ENCODE data around the gene LRPAP1. TPM values are rescaled to one million over a fixed set of nuclear protein-coding genes. Genes with fewer than 3 reads are reported as not detected.
"Not testable (repeated sequence)": the region's sequence is repeated elsewhere in the genome, so short reads cannot be mapped to it uniquely, and the experiment has no call there.

The LRPAP1 gene
- total RNA-seq, 5 donors from 2014 or later (not counting 1 experiment from before 2014, with no cell fraction given) = 81.2 to 88.4 (median 81.9) TPM

- H3K9me3 ChIP-seq; H3K36me3 ChIP-seq (ENCODE audit: control insufficient read depth in 2 of 2, extremely low read depth in 1 of 2, insufficient read depth in 1 of 2, low read length in 1 of 2); H3K4me3 ChIP-seq (ENCODE audit: control insufficient read depth in 1 of 2, extremely low read depth in 1 of 2, low read length in 1 of 2); CTCF ChIA-PET; H3K9me3 Mint-ChIP-seq; H3K27ac ChIP-seq (ENCODE audit: low read length); H3K27ac Mint-ChIP-seq; H3K36me3 Mint-ChIP-seq; POLR2A ChIA-PET; DNase-seq; H3K4me1 Mint-ChIP-seq; H3K4me1 ChIP-seq (ENCODE audit: control insufficient read depth in 1 of 2, extremely low read depth in 1 of 2, insufficient read depth in 2 of 2, low read length in 2 of 2); H3K4me3 Mint-ChIP-seq; ATAC-seq (replicated peaks in 1 of 4): not testable (repeated sequence)
- WGBS (ENCODE audit: insufficient coverage) = 95% methylated on average over 4 of the region's 17 CpGs
- peaks cover 0 to 12% of the 10 kb centered on the region in 2 experiments for H3K27me3 ChIP-seq (replicated peaks in 1 of 2; ENCODE audit: control insufficient read depth in 2 of 2, extremely low read depth in 1 of 2, insufficient read depth in 2 of 2, low read length in 1 of 2)
- peaks cover 3 to 13% of the 10 kb centered on the region in 2 donors for H3K27me3 Mint-ChIP-seq
Measured at GRCh38 chr4:3556244-3556867, 24.1 kb upstream of the LRPAP1 start.

DNA sequence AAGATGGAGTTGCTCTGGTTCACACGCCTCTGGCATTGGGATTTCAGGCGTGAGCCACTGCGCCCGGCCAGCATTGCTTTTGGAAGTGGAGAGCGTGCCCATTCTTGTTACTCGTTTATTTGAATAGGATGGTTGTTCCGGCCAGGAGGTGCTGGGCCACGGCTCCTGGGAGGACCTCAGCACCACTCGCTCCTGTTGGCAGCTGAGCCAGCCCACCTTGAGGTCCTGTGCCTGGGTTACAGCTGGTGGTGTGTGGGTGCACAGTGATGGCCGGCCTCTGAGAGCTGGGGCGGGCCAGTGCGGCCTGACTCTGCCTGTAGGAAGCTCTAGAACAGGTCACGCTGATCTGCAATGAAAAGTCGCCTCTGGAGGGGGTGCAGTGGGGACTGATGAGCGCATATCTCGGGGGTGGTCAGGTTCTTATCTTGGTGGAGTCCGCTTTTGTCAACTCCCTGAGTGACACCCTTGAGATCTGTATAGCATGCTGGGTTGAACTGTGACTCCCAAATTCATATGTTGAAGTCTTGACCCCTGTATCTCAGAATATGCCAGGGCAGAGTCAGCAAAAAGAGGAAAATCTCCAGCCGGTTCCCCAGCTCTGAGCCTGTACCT is 23.3 kb upstream of the LRPAP1 start:
- H3K4me3 Mint-ChIP-seq; CTCF ChIA-PET; H3K9me3 Mint-ChIP-seq; H3K27ac ChIP-seq (ENCODE audit: low read length); H3K4me1 Mint-ChIP-seq; H3K36me3 ChIP-seq (ENCODE audit: control insufficient read depth in 2 of 2, extremely low read depth in 1 of 2, insufficient read depth in 1 of 2, low read length in 1 of 2); H3K4me1 ChIP-seq (ENCODE audit: control insufficient read depth in 1 of 2, extremely low read depth in 1 of 2, insufficient read depth in 2 of 2, low read length in 2 of 2); H3K36me3 Mint-ChIP-seq; H3K9me3 ChIP-seq; ATAC-seq (replicated peaks in 1 of 4); H3K27ac Mint-ChIP-seq; POLR2A ChIA-PET; H3K4me3 ChIP-seq (ENCODE audit: control insufficient read depth in 1 of 2, extremely low read depth in 1 of 2, low read length in 1 of 2): not testable (repeated sequence)
- peaks cover 0 to 12% of the 10 kb centered on the region in 2 experiments for H3K27me3 ChIP-seq (replicated peaks in 1 of 2; ENCODE audit: control insufficient read depth in 2 of 2, extremely low read depth in 1 of 2, insufficient read depth in 2 of 2, low read length in 1 of 2)
- peaks cover 3 to 13% of the 10 kb centered on the region in 2 donors for H3K27me3 Mint-ChIP-seq
- DNase-seq = peak in 1 of 35 experiments; percentile 7
- 78% methylated on average over 10 of the region's 18 CpGs for WGBS (ENCODE audit: insufficient coverage)

- H3K9me3 Mint-ChIP-seq; CTCF ChIA-PET; H3K9me3 ChIP-seq; H3K27me3 ChIP-seq (replicated peaks in 1 of 2; ENCODE audit: control insufficient read depth in 2 of 2, extremely low read depth in 1 of 2, insufficient read depth in 2 of 2, low read length in 1 of 2); H3K4me1 Mint-ChIP-seq; POLR2A ChIA-PET; H3K4me3 ChIP-seq (ENCODE audit: control insufficient read depth in 1 of 2, extremely low read depth in 1 of 2, low read length in 1 of 2); H3K36me3 ChIP-seq (ENCODE audit: control insufficient read depth in 2 of 2, extremely low read depth in 1 of 2, insufficient read depth in 1 of 2, low read length in 1 of 2); H3K27ac ChIP-seq (ENCODE audit: low read length); DNase-seq; H3K4me1 ChIP-seq (ENCODE audit: control insufficient read depth in 1 of 2, extremely low read depth in 1 of 2, insufficient read depth in 2 of 2, low read length in 2 of 2); ATAC-seq (replicated peaks in 1 of 4); H3K27me3 Mint-ChIP-seq; H3K4me3 Mint-ChIP-seq; H3K27ac Mint-ChIP-seq; H3K36me3 Mint-ChIP-seq: not testable (repeated sequence)
- WGBS (ENCODE audit: insufficient coverage) = no CpG with 5 or more reads among the region's 7 CpGs
Measured at GRCh38 chr4:3551366-3551765, 19.1 kb upstream of the LRPAP1 start.

DNA sequence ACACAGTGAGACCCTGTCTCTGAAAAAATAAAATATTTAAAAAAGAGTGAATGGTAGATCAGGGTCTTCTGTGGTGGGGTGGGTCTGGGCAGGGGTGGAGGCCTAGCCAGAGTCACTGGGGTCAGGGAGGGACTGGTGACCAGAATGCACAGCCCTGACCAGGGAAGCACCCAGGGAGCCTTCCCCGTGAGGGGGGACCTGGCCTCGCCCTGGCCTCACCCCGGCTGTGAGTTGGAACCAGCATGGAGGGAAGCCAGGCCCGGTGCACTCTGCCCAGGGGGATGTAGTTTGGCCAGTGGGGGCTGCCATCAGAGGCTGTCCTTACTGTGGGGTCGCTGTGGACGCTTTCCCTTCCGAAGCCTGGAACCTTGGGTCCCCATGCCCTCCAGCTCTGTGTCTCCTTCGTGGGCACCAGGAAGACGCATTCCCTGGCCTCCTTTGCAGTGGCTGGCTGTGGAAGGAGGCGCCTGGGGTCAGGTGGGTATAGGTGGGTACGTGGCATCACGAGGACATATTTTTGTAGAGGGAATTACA is 18.6 kb upstream of the LRPAP1 start:
- POLR2A ChIA-PET = interaction anchor here in 1 of 2 donors (0.7 kb wide), 1 partner anchor 570 kb away, joined by 3 read pairs; no protein-coding TSS in a partner anchor
- H3K9me3 ChIP-seq; DNase-seq; H3K36me3 ChIP-seq (ENCODE audit: control insufficient read depth in 2 of 2, extremely low read depth in 1 of 2, insufficient read depth in 1 of 2, low read length in 1 of 2); CTCF ChIA-PET; H3K4me1 Mint-ChIP-seq; H3K4me3 Mint-ChIP-seq; ATAC-seq (replicated peaks in 1 of 4); H3K9me3 Mint-ChIP-seq; H3K4me3 ChIP-seq (ENCODE audit: control insufficient read depth in 1 of 2, extremely low read depth in 1 of 2, low read length in 1 of 2); H3K36me3 Mint-ChIP-seq; H3K27ac Mint-ChIP-seq; H3K27me3 Mint-ChIP-seq; H3K4me1 ChIP-seq (ENCODE audit: control insufficient read depth in 1 of 2, extremely low read depth in 1 of 2, insufficient read depth in 2 of 2, low read length in 2 of 2); H3K27ac ChIP-seq (ENCODE audit: low read length); H3K27me3 ChIP-seq (replicated peaks in 1 of 2; ENCODE audit: control insufficient read depth in 2 of 2, extremely low read depth in 1 of 2, insufficient read depth in 2 of 2, low read length in 1 of 2): not testable (repeated sequence)
- WGBS (ENCODE audit: insufficient coverage) = 85% methylated on average over 4 of the region's 12 CpGs

DNA sequence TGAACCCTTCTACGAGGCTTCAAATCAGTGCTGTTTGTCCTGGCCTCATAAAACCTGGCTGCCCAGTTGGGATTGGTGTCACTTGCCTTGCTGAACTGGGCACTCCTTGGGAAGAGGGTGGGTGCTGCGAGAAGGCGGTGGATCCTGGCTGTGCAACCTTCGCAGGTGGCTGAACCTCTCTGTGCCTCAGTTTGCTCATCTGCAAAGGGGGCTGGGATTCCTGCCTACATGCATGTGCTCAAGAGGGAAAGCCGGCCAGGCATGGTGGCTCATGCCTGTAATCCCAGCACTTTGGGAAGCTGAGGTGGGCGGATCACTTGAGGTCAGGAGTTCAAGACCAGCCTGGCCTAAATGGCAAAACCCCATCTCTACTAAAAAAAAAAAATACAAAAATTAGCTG is 17.8 kb upstream of the LRPAP1 start:
- H3K27ac Mint-ChIP-seq; H3K4me1 Mint-ChIP-seq; H3K36me3 Mint-ChIP-seq; H3K27me3 Mint-ChIP-seq; POLR2A ChIA-PET; CTCF ChIA-PET; H3K4me3 ChIP-seq (ENCODE audit: control insufficient read depth in 1 of 2, extremely low read depth in 1 of 2, low read length in 1 of 2); H3K27me3 ChIP-seq (replicated peaks in 1 of 2; ENCODE audit: control insufficient read depth in 2 of 2, extremely low read depth in 1 of 2, insufficient read depth in 2 of 2, low read length in 1 of 2); H3K9me3 ChIP-seq; DNase-seq; H3K9me3 Mint-ChIP-seq; H3K27ac ChIP-seq (ENCODE audit: low read length); H3K4me3 Mint-ChIP-seq; H3K36me3 ChIP-seq (ENCODE audit: control insufficient read depth in 2 of 2, extremely low read depth in 1 of 2, insufficient read depth in 1 of 2, low read length in 1 of 2); ATAC-seq (replicated peaks in 1 of 4); H3K4me1 ChIP-seq (ENCODE audit: control insufficient read depth in 1 of 2, extremely low read depth in 1 of 2, insufficient read depth in 2 of 2, low read length in 2 of 2): not testable (repeated sequence)
- WGBS (ENCODE audit: insufficient coverage) = no CpG with 5 or more reads among the region's 6 CpGs

GRCh38 chr4:3549694-3550001 is 17.4 kb upstream of the LRPAP1 start:
- H3K4me1 ChIP-seq (ENCODE audit: control insufficient read depth in 1 of 2, extremely low read depth in 1 of 2, insufficient read depth in 2 of 2, low read length in 2 of 2); H3K27ac Mint-ChIP-seq; H3K36me3 Mint-ChIP-seq; H3K9me3 Mint-ChIP-seq; H3K36me3 ChIP-seq (ENCODE audit: control insufficient read depth in 2 of 2, extremely low read depth in 1 of 2, insufficient read depth in 1 of 2, low read length in 1 of 2); CTCF ChIA-PET; ATAC-seq (replicated peaks in 1 of 4); H3K27me3 Mint-ChIP-seq; H3K4me1 Mint-ChIP-seq; POLR2A ChIA-PET; DNase-seq; H3K4me3 ChIP-seq (ENCODE audit: control insufficient read depth in 1 of 2, extremely low read depth in 1 of 2, low read length in 1 of 2); H3K4me3 Mint-ChIP-seq; H3K27me3 ChIP-seq (replicated peaks in 1 of 2; ENCODE audit: control insufficient read depth in 2 of 2, extremely low read depth in 1 of 2, insufficient read depth in 2 of 2, low read length in 1 of 2); H3K9me3 ChIP-seq; H3K27ac ChIP-seq (ENCODE audit: low read length): not testable (repeated sequence)
- no CpG with 5 or more reads among the region's 6 CpGs for WGBS (ENCODE audit: insufficient coverage)

Data from T-cell (primary cell).